GM21619 (cell line): ENCODE data around the gene ADRA2C.

Source experiments
- ATAC-seq: cut with Tn5 transposase; IDR thresholded peaks from one replicate; pipeline ENCODE4 v1.9.1; 2021; ENCODE audit not compliant: unreplicated experiment

Gene ADRA2C

DNA sequence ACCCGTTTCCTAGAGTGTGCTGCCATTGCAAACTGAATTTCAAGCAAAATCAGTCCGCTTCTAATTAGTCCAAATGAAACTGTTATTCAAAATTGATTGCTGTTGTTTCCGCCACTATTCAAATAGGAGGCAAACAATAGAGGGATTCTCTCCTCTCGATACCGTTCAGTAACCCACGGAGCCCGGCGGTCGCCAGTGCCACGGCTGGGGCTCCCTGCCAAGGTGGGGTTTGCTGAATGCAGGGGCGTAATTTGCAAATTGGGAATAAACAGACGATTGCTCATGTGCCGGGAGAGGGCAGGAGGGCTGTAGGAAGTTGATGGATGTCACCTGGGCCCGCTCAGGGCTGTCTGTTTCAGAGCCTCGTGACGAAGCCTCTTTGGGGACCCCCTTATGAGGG, 8.8 kb downstream of the ADRA2C start:
- no peak for ATAC-seq

- ATAC-seq = no peak
Measured at GRCh38 chr4:3775576-3775975, 9.4 kb downstream of the ADRA2C start.

GRCh38 chr4:3776166-3777032, 10.2 kb downstream of the ADRA2C start:
- no peak for ATAC-seq

GRCh38 chr4:3777033-3777390, 10.8 kb downstream of the ADRA2C start:
- ATAC-seq = no peak

DNA sequence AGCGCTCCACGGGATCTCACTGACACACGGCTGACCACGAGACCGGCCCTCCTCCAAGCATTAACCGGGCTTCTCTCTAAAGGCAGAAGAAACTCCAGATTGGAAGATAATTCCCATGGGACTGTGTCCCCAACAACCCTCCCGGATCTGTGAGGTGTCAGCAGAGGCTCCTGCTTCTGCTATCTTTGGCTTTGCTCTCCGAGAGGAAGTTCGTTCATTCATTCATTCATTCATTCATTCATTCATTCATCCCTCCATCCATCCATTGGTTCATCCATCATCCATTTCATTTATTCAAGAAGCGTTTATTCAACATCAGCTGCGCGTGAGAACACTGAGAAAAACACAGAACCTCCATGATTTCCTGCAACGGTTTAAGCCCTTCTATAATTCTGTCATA, 11.5 kb downstream of the ADRA2C start:
- ATAC-seq = no peak

- no peak for ATAC-seq
Measured at GRCh38 chr4:3779509-3779908, 13.3 kb downstream of the ADRA2C start.

- no peak for ATAC-seq
Measured at GRCh38 chr4:3780347-3781171, 14.4 kb downstream of the ADRA2C start.

DNA sequence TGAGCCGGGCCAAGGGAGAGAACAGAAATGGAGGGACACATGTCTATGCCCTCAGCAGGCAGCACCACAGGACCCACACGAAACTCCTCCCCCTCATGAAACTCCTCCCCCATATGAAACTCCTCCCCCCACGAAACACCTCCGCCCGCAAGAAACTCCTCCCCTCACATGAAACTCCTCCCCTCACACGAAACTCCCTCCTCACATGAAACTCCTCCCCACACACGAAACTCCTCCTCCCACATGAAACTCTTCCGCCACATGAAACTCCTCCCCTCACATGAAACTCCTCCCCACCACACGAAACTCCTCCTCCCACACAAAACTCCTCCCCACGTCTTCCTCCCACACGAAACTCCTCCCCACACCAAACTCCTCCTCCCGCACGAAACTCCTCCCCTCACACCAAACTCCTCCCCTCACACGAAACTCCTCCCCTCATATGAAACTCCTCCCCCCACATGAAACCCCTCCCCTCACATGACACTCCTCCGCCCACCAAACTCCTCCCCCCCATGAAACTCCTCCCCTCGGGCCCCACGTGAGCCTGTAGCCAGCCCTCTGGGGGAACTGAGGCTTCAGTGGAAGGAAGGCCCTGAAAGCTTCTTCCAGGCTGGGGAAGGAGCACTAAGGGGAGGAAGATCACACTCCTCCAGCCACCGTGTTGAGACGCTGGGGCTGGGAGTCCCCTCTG, 15.2 kb downstream of the ADRA2C start:
- ATAC-seq = no peak

DNA sequence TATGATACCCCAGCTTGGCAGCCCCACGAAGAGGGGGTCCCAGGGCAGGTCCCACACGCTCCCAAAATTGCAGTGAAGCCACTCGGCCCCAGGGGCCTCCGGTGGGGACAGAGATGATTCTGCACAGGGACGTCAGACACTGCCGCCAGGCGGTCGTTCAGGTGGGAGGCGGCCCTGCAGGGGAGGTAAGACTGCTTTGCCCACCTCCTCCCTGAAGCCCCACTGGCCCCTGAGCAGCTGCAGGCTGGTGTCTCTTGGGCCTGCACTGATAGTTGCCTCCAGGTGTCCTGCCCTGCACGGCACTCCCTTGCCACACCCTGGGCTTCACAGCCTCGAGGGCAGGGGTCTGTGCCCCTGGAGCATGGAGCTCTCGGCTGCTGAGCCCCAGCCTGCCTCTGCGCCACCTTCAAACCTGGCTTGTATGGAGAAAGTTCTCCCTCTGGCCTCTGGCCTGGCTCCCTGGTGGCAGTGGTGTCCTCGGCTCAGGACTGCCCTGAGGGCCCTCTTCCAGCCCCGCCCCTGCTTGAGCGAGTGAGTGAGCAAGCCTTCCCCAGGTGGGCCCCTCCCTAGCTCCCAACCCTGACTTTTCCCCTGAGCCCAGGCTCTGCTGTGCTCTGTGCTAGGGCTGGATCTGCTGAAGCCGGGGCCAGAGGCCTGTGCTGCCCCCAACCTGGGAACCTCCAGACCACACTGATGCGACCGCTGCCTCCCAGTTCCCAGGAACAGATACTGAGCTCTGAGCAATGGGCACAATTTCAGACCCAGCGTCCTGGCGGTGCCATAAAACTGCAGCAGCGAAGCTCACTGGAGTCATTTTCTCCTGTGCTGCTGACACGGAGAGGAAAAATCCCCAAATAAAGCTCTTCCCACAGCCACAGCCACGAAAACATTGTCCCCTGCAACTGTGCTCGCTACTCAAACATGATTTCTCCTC, 16.1 kb downstream of the ADRA2C start:
- no peak for ATAC-seq

- ATAC-seq = no peak
Measured at GRCh38 chr4:3783693-3784306, 17.6 kb downstream of the ADRA2C start.

DNA sequence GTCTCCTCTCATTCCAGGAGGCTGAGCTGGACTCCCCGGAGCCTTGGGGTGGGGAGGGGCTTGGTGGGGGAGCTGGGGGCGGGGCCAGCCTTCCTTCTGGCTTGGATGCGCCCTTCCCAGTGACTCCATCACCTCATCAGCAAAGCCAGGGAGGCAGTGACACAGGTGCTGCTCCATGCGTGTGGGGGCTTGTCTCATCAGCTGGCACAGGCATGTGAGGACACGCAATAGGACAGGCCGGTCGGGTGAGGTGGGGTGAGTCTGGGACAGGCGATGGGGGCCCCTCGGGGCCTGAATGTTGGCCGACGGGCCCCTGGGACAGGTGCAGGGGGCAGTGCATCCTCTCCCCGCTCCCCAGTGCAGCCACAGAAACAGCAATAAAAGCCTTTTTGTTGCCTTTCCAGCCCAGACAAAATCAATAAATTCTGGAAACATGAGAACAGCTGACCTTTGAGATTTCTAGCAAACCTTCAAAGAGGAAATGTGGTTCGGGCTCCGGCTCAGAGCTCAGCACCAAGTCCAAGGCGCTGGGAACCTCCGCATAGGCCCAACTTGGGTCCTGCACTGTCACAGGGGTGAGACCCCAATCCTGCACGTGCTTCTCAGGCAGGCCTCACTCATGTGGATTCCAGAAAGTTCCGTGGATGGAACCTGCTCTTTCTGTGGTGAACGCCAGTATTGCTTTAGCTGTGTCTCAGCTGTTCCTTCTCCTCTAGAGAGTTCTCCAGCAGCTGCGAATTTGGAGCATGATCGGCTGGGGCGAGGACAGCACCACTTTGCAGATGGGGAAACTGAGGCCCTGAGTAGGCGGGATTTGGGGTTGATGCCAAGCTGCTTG, 18.5 kb downstream of the ADRA2C start:
- ATAC-seq = no peak

GRCh38 chr4:3785292-3785565, 19.0 kb downstream of the ADRA2C start:
- ATAC-seq = no peak

- no peak for ATAC-seq
Measured at GRCh38 chr4:3786196-3786869, 20.1 kb downstream of the ADRA2C start.

DNA sequence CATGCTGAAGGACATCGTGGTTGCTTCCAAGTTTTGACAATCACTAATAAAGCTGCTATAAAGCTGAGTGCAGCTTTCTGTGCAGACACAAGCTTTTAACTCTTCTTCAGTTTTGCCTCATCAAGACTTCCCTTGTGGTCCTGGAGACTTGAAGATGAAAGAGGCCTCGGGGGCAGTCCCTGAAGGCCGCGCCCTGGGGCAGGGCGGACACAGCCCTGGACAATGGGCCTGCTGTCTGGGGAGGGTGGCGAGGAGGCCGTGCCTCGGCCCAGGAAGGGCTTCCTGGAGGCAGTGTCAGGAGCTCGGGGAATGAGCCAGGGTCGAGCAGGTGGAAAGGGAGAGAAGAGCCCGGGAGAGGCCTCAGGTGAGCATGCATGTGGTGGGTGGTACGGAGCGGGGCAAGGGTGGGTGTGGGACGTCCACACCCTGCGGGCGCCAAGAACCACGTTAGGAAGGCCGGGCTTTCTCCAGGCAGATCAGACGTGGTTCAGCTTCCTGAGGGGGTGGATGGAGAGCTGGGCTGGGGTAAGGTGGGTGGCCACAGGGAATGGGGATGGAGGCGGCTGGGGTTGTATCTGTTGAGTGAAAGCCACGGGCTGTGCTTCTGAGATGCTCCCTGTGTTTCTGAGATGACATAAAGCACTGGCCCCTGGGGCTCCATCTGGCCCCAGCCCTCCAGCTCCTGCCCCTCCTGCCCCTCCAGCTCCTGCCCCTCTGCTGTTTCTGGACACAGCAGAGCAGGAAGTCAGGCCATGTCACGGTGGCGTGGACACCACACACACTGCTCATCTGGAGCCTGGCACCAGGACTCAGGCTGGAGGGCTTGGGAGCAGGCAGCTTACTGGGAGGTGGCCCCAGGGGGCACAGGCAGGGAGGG, 21.5 kb downstream of the ADRA2C start:
- no peak for ATAC-seq

- no peak for ATAC-seq
Measured at GRCh38 chr4:3788366-3788660, 22.1 kb downstream of the ADRA2C start.

DNA sequence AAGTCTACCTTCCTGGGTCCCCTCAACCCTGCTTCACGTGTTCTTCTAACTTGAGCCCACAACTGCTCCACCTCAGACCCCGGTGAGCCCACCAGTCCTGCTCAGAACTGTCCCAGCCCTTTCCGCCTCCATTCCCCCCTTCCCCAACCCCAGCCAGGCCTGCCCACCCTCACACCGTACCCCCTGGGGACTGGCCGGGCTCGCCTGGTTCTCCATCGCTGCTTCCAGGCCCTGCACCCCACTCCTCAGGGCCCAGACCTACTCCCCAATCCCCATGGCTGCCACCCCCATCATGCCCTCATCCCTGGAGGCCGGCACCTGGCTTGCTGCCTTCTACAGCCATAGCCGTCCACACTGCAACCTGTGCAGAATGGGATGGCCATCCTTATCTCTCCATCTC, 23.4 kb downstream of the ADRA2C start:
- ATAC-seq = no peak

DNA sequence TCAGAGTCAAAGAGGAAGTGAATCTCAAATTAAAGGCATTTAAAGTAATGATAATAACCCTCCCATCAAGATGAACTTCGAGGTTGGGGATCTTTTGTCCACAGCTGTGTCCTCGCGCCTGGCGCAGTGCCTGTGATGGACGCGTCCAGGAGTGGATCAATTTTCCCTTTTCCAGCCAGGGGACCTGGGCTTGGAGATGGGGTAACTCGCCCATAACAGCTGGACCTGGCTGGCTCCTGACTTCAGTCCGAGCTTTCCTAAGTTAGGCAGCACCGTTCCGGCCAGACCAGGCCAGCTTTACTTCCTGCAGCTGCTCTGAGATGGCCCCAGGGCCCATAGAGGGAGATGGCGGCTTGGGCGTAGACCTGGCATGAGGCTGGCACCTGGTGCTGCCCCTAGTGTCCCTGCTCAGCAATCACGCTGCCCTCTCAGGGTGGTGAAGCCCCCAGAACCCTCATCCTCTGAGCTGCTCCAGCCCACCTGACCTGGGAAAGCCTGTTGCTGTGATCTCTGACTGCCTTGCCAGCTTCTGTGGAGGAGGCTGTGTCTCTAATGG, 23.9 kb downstream of the ADRA2C start:
- no peak for ATAC-seq

DNA sequence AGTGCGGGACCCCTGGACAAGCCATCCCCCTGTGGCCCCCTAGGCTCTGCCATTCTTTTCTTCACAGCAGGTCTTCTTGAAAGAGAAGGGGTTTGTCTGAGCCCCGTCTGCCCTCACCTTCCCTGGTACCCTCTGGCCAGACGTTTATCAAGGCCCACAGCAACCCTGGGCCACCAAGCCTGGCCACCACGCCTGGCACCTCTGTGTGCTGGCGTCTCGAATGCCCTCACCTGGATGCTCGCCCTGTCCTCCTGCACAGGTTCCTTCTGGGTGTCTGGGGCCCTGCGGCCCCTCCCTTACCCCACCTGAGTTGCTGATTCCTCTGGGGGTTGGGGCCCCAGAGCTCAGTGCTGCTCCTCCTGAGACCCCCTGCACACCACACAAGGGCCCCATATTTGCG, 25.1 kb downstream of the ADRA2C start:
- ATAC-seq = no peak
